SK-N-SH treated with all-trans-retinoic acid at 6 μM for 48 hours (cell line): ENCODE data around the gene KIF17.

Source experiments
- CSRNP3 ChIP-seq: fragments of 250-450 bp; sonication (Bioruptor Pico); IDR thresholded peaks from 2 replicates; pipeline ENCODE4 v1.5.1; 2021; ENCODE audit warnings: mild to moderate bottlenecking, moderate library complexity
- TOX ChIP-seq: fragments of 250-450 bp; sonication (Bioruptor Pico); IDR thresholded peaks from 2 replicates; pipeline ENCODE4 v1.8.0; 2021; ENCODE audit warnings: mild to moderate bottlenecking, moderate library complexity, borderline replicate concordance
- ZC3H10 ChIP-seq: fragments of 250-450 bp; sonication (Bioruptor Pico); IDR thresholded peaks from 2 replicates; pipeline ENCODE4 v1.5.1; 2021; ENCODE audit warnings: mild to moderate bottlenecking, moderate library complexity
- ZNF70 ChIP-seq: fragments of 450-650 bp; formaldehyde crosslinking; IDR thresholded peaks from 2 replicates; pipeline ENCODE4 v1.5.0; 2020; ENCODE audit warnings: mild to moderate bottlenecking, moderate library complexity
- TF ChIP-seq, protein P1 (sequence below): fragments of 250-450 bp; sonication (Bioruptor Pico); IDR thresholded peaks from 2 replicates; pipeline ENCODE4 v1.8.0; 2020; ENCODE audit warnings: mild to moderate bottlenecking, moderate library complexity, borderline replicate concordance

DNA sequence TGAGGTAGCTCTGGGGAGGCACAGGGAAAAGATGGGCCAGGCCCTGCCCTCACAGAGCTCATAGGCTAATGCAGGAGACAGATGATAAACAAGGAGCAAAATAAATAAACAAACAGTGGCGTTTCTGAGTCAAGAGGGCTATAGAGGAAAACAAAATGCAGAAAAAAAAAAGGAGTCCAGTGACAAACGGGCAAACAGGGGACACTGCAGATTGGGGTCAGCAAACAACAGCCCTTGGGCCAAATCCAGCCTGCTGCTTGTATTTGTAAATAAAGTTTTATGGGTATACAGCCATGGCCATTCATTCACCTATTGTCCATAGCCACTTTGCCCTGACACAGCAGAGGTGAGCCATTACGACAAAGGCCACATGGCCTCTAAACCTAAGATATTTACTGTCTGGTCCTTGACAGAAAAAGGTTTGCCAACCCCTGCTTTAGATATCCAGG, 103.7 kb downstream of the KIF17 start:
- TF ChIP-seq ZNF70 (CRISPR knock-in tag) = no peak
- no peak for TF ChIP-seq ZC3H10 (CRISPR knock-in tag)
- TF ChIP-seq CSRNP3 (CRISPR knock-in tag) = no peak
- TF ChIP-seq, protein P1, sequence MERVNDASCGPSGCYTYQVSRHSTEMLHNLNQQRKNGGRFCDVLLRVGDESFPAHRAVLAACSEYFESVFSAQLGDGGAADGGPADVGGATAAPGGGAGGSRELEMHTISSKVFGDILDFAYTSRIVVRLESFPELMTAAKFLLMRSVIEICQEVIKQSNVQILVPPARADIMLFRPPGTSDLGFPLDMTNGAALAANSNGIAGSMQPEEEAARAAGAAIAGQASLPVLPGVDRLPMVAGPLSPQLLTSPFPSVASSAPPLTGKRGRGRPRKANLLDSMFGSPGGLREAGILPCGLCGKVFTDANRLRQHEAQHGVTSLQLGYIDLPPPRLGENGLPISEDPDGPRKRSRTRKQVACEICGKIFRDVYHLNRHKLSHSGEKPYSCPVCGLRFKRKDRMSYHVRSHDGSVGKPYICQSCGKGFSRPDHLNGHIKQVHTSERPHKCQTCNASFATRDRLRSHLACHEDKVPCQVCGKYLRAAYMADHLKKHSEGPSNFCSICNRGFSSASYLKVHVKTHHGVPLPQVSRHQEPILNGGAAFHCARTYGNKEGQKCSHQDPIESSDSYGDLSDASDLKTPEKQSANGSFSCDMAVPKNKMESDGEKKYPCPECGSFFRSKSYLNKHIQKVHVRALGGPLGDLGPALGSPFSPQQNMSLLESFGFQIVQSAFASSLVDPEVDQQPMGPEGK (CRISPR knock-in tag) = no peak
- TF ChIP-seq TOX (CRISPR knock-in tag) = no peak
